Liver (tissue), 9 donors: Measurements from ENCODE around the gene ENKD1. TPM values are rescaled to one million over a fixed set of nuclear protein-coding genes. Genes with fewer than 3 reads are reported as not detected.

Experiments
- DNase-seq: peaks from one replicate; pipeline ENCODE4 v3.0.0-alpha.2; 2017; ENCODE audit warnings: low spot score
- H3K27ac ChIP-seq, 2 donors: one replicate each; pipeline ENCODE4 v1.7.0; 2013; ENCODE audit warnings: inconsistent platforms in 2 of 2, low read length in 2 of 2, control low read depth in 1 of 2, low read depth in 1 of 2, mild to moderate bottlenecking in 1 of 2
- H3K27me3 ChIP-seq, 4 donors: one replicate each; pipeline versions ENCODE4 v1.6.1 to v1.7.0; 2013; ENCODE audit warnings: low read length in 3 of 4, inconsistent platforms in 1 of 4, mild to moderate bottlenecking in 1 of 4, moderate library complexity in 1 of 4; ENCODE audit not compliant: control insufficient read depth in 4 of 4, insufficient read depth in 4 of 4
- H3K36me3 ChIP-seq, 4 donors: one replicate each; pipeline versions ENCODE4 v1.6.1 to v1.7.0; 2013; ENCODE audit warnings: low read length in 3 of 4, mild to moderate bottlenecking in 3 of 4, low read depth in 1 of 4, moderate library complexity in 1 of 4; ENCODE audit not compliant: control insufficient read depth in 4 of 4, insufficient read depth in 3 of 4
- H3K4me1 ChIP-seq, 4 donors: one replicate each; pipeline versions ENCODE4 v1.6.1 to v1.7.0; 2013; ENCODE audit warnings: low read length in 3 of 4, mild to moderate bottlenecking in 3 of 4, moderate library complexity in 1 of 4; ENCODE audit not compliant: control insufficient read depth in 4 of 4, insufficient read depth in 4 of 4
- H3K4me3 ChIP-seq, 3 donors: one replicate each; pipeline versions ENCODE4 v1.6.1 to v1.7.0; 2013; ENCODE audit warnings: low read length in 3 of 3, control low read depth in 1 of 3, low read depth in 1 of 3, mild to moderate bottlenecking in 1 of 3
- H3K9ac ChIP-seq, 2 donors: one replicate each; pipeline ENCODE4 v1.7.0; 2013; ENCODE audit warnings: low read length in 2 of 2, mild to moderate bottlenecking in 2 of 2, moderate library complexity in 2 of 2, control low read depth in 1 of 2, low read depth in 1 of 2
- H3K9me3 ChIP-seq, 4 donors: one replicate each; pipeline versions ENCODE4 v1.6.1 to v1.7.0; 2013; ENCODE audit warnings: low read length in 3 of 4; ENCODE audit not compliant: control insufficient read depth in 4 of 4
- EGR1 ChIP-seq, 2 donors: IDR thresholded peaks; 2 replicates each; pipeline ENCODE4 v1.6.1; 2016 to 2018; ENCODE audit warnings: antibody characterized with exemption in 2 of 2, low read depth in 2 of 2
- FOXA1 ChIP-seq: IDR thresholded peaks from 2 replicates; pipeline ENCODE4 v1.6.1; 2016; ENCODE audit warnings: antibody characterized with exemption
- FOXA2 ChIP-seq: IDR thresholded peaks from 2 replicates; pipeline ENCODE4 v1.6.1; 2016; ENCODE audit warnings: antibody characterized with exemption
- GABPA ChIP-seq, 2 donors: IDR thresholded peaks in 1 of 2; conservative IDR thresholded peaks in 1 of 2; 2 replicates each; pipeline ENCODE4 v1.6.1; 2016; ENCODE audit warnings: antibody characterized with exemption in 2 of 2, mild to moderate bottlenecking in 1 of 2, moderate library complexity in 1 of 2
- HNF4A ChIP-seq, 2 donors: conservative IDR thresholded peaks; 2 replicates each; pipeline ENCODE4 v1.6.1; 2016; ENCODE audit warnings: antibody characterized with exemption in 2 of 2, mild to moderate bottlenecking in 2 of 2
- HNF4G ChIP-seq: IDR thresholded peaks from 2 replicates; pipeline ENCODE4 v1.6.1; 2016; ENCODE audit warnings: antibody characterized with exemption
- JUND ChIP-seq, 2 donors: IDR thresholded peaks; 2 replicates each; pipeline ENCODE4 v1.6.1; 2016; ENCODE audit warnings: antibody characterized with exemption in 2 of 2
- NR2F2 ChIP-seq: IDR thresholded peaks from 2 replicates; pipeline ENCODE4 v1.6.1; 2016; ENCODE audit warnings: antibody characterized with exemption
- RAD21 ChIP-seq, 2 donors: IDR thresholded peaks; 2 replicates each; pipeline ENCODE4 v1.6.1; 2016; ENCODE audit warnings: antibody characterized with exemption in 2 of 2, mild to moderate bottlenecking in 2 of 2
- RXRA ChIP-seq, 2 donors: IDR thresholded peaks; 2 replicates each; pipeline ENCODE4 v1.6.1; 2017 to 2018; ENCODE audit warnings: antibody characterized with exemption in 2 of 2, mild to moderate bottlenecking in 1 of 2
- SP1 ChIP-seq: IDR thresholded peaks from 2 replicates; pipeline ENCODE4 v1.6.1; 2018; ENCODE audit warnings: antibody characterized with exemption, mild to moderate bottlenecking
- TAF1 ChIP-seq: conservative IDR thresholded peaks from 2 replicates; pipeline ENCODE4 v1.6.1; 2016; ENCODE audit warnings: antibody characterized with exemption, mild to moderate bottlenecking
- YY1 ChIP-seq: IDR thresholded peaks from 2 replicates; pipeline ENCODE4 v1.6.1; 2016; ENCODE audit warnings: antibody characterized with exemption, mild to moderate bottlenecking
- WGBS: extraction: QIAGEN DNeasy Blood & Tissue Kit; methylation state at CpG from one replicate; pipeline ENCODE4 v1.1.7; 2013; 5-methylcytosine and 5-hydroxymethylcytosine counted together
- polyA plus RNA-seq, 2 donors: library from polyadenylated mRNA; stranded (reverse) in 1 of 2; unstranded in 1 of 2; fragments of 200-250 nt in 1 of 2; fragments of >200 nt in 1 of 2; fragmentation: Nextera tagmentation in 1 of 2; extraction: Ambion mirVana in 1 of 2; gene quantifications; one replicate each; pipeline versions ENCODE4 v1.2.1 to v1.2.3, GENCODE V29; 2013 to 2015
- total RNA-seq, 2 donors: library from RNA; depleted of rRNA; stranded (reverse); fragments of >200 nt; gene quantifications; one replicate each; pipeline ENCODE4 v1.2.3, GENCODE V29; 2014
- TF ChIP-seq, protein P1 (sequence below): IDR thresholded peaks from 2 replicates; pipeline ENCODE4 v1.6.1; 2016; ENCODE audit warnings: antibody characterized with exemption
- TF ChIP-seq, protein P2 (sequence below): IDR thresholded peaks from 2 replicates; pipeline ENCODE4 v1.6.1; 2016; ENCODE audit warnings: antibody characterized with exemption
- TF ChIP-seq, protein P3 (sequence below): IDR thresholded peaks from 2 replicates; pipeline ENCODE4 v1.6.1; 2016; ENCODE audit warnings: antibody characterized with exemption, mild to moderate bottlenecking
- TF ChIP-seq, protein P4 (sequence below): IDR thresholded peaks from 2 replicates; pipeline ENCODE4 v1.6.1; 2016; ENCODE audit warnings: antibody characterized with exemption
- TF ChIP-seq, protein P5 (sequence below): fragments of 150-350 bp; IDR thresholded peaks from 2 replicates; pipeline ENCODE4 v1.5.1; 2017; ENCODE audit warnings: improper control_type of control experiment, low read depth, low read length; ENCODE audit not compliant: missing input control
- donor health status: healthy.
- donor health status: healthy.
- donor health status: healthy.
- donor health status: healthy.
- donor health status: healthy.

The ENKD1 gene
- total and polyA plus RNA-seq, 4 donors, result 2.6 to 7.8 (median 4.7) TPM

DNA sequence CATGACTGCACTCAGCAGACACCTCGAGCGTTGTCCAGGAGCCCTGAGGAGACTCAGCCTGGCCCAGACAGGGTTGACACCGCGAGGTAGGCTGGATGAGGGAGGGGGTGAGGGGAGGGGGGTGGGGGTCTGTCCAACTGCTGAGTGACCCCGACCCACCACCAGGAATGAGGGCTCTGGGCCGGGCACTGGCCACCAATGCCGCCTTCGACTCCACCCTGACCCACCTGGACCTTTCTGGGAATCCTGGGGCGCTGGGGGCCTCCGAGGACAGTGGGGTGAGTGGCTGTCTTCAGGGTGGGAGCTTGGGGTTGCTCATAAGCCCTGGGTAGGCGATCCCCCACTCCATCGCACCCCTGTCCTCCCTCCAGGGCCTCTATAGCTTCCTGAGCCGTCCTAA, 18.9 kb downstream of the ENKD1 start:
- no peak for DNase-seq
- 73% methylated on average over 13 of the region's 13 CpGs for WGBS
- no peaks in the 10 kb centered on the region for H3K9me3 ChIP-seq
- H3K27ac ChIP-seq, result no peak overlapping the region
- H3K36me3 ChIP-seq, result no peaks in the 10 kb centered on the region
- no peak overlapping the region for H3K4me3 ChIP-seq
- no peak for TF ChIP-seq EGR1 (IDR thresholded peaks at IDR 0.05; ENCODE audit: low read depth in 2 of 2)
- TF ChIP-seq JUND (IDR thresholded peaks at IDR 0.05), result no peak
- TF ChIP-seq, protein P1, sequence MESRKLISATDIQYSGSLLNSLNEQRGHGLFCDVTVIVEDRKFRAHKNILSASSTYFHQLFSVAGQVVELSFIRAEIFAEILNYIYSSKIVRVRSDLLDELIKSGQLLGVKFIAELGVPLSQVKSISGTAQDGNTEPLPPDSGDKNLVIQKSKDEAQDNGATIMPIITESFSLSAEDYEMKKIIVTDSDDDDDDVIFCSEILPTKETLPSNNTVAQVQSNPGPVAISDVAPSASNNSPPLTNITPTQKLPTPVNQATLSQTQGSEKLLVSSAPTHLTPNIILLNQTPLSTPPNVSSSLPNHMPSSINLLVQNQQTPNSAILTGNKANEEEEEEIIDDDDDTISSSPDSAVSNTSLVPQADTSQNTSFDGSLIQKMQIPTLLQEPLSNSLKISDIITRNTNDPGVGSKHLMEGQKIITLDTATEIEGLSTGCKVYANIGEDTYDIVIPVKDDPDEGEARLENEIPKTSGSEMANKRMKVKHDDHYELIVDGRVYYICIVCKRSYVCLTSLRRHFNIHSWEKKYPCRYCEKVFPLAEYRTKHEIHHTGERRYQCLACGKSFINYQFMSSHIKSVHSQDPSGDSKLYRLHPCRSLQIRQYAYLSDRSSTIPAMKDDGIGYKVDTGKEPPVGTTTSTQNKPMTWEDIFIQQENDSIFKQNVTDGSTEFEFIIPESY, result no peak
- TF ChIP-seq HNF4A (conservative IDR thresholded peaks at IDR 0.05), result no peak
- TF ChIP-seq RAD21 (IDR thresholded peaks at IDR 0.05), result no peak
- TF ChIP-seq, protein P2, sequence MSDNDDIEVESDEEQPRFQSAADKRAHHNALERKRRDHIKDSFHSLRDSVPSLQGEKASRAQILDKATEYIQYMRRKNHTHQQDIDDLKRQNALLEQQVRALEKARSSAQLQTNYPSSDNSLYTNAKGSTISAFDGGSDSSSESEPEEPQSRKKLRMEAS, result no peak
- TF ChIP-seq NR2F2, result no peak
- TF ChIP-seq FOXA1, result no peak
- TF ChIP-seq, protein P3, sequence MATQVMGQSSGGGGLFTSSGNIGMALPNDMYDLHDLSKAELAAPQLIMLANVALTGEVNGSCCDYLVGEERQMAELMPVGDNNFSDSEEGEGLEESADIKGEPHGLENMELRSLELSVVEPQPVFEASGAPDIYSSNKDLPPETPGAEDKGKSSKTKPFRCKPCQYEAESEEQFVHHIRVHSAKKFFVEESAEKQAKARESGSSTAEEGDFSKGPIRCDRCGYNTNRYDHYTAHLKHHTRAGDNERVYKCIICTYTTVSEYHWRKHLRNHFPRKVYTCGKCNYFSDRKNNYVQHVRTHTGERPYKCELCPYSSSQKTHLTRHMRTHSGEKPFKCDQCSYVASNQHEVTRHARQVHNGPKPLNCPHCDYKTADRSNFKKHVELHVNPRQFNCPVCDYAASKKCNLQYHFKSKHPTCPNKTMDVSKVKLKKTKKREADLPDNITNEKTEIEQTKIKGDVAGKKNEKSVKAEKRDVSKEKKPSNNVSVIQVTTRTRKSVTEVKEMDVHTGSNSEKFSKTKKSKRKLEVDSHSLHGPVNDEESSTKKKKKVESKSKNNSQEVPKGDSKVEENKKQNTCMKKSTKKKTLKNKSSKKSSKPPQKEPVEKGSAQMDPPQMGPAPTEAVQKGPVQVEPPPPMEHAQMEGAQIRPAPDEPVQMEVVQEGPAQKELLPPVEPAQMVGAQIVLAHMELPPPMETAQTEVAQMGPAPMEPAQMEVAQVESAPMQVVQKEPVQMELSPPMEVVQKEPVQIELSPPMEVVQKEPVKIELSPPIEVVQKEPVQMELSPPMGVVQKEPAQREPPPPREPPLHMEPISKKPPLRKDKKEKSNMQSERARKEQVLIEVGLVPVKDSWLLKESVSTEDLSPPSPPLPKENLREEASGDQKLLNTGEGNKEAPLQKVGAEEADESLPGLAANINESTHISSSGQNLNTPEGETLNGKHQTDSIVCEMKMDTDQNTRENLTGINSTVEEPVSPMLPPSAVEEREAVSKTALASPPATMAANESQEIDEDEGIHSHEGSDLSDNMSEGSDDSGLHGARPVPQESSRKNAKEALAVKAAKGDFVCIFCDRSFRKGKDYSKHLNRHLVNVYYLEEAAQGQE, result no peak
- TF ChIP-seq, protein P4, sequence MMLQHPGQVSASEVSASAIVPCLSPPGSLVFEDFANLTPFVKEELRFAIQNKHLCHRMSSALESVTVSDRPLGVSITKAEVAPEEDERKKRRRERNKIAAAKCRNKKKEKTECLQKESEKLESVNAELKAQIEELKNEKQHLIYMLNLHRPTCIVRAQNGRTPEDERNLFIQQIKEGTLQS, result no peak
- TF ChIP-seq TAF1, result no peak
- TF ChIP-seq YY1, result no peak
- TF ChIP-seq, protein P5, sequence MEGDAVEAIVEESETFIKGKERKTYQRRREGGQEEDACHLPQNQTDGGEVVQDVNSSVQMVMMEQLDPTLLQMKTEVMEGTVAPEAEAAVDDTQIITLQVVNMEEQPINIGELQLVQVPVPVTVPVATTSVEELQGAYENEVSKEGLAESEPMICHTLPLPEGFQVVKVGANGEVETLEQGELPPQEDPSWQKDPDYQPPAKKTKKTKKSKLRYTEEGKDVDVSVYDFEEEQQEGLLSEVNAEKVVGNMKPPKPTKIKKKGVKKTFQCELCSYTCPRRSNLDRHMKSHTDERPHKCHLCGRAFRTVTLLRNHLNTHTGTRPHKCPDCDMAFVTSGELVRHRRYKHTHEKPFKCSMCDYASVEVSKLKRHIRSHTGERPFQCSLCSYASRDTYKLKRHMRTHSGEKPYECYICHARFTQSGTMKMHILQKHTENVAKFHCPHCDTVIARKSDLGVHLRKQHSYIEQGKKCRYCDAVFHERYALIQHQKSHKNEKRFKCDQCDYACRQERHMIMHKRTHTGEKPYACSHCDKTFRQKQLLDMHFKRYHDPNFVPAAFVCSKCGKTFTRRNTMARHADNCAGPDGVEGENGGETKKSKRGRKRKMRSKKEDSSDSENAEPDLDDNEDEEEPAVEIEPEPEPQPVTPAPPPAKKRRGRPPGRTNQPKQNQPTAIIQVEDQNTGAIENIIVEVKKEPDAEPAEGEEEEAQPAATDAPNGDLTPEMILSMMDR, result no peak
- TF ChIP-seq FOXA2, result no peak
- TF ChIP-seq RXRA (IDR thresholded peaks at IDR 0.05), result no peak
- no peak for TF ChIP-seq HNF4G
- no peak for TF ChIP-seq SP1
- no peak for TF ChIP-seq GABPA (IDR thresholded peaks at IDR 0.05 in 1 of 2, conservative IDR thresholded peaks at IDR 0.05 in 1 of 2)
- peaks cover 0 to 11% (median 7%) of the 10 kb centered on the region in 4 donors for H3K4me1 ChIP-seq
- no peaks in the 10 kb centered on the region for H3K27me3 ChIP-seq
- no peak overlapping the region for H3K9ac ChIP-seq
